HEK293T (cell line): ENCODE data around the gene AFG3L2.
"Not testable (repeated sequence)": the region's sequence is repeated elsewhere in the genome, so short reads cannot be mapped to it uniquely, and the experiment has no call there.

Experiments
- BHLHE40 ChIP-seq: fragments of 450-650 bp; IDR thresholded peaks from 2 replicates; pipeline ENCODE4 v1.6.1; 2016; ENCODE audit warnings: mild to moderate bottlenecking, moderate library complexity, borderline replicate concordance
- FOXA1 ChIP-seq: fragments of 450-650 bp; IDR thresholded peaks from 2 replicates; pipeline ENCODE4 v1.6.1; 2016; ENCODE audit warnings: mild to moderate bottlenecking
- FOXK2 ChIP-seq: fragments of 450-650 bp; IDR thresholded peaks from 2 replicates; pipeline ENCODE4 v1.6.1; 2016; ENCODE audit warnings: mild to moderate bottlenecking
- FOXM1 ChIP-seq: fragments of 450-650 bp; IDR thresholded peaks from 2 replicates; pipeline ENCODE4 v1.6.1; 2017; ENCODE audit warnings: mild to moderate bottlenecking, borderline replicate concordance
- HDGF ChIP-seq: fragments of 450-650 bp; IDR thresholded peaks from 2 replicates; pipeline ENCODE4 v1.6.1; 2017; ENCODE audit warnings: antibody characterized with exemption, borderline replicate concordance
- NFRKB ChIP-seq: fragments of 450-650 bp; IDR thresholded peaks from 2 replicates; pipeline ENCODE4 v1.6.1; 2016; ENCODE audit warnings: mild to moderate bottlenecking, moderate library complexity
- SP1 ChIP-seq: fragments of 450-650 bp; IDR thresholded peaks from 2 replicates; pipeline ENCODE4 v1.6.1; 2017
- TARDBP ChIP-seq: fragments of 450-650 bp; IDR thresholded peaks from 2 replicates; pipeline ENCODE4 v1.6.1; 2016
- ZNF384 ChIP-seq: fragments of 450-650 bp; IDR thresholded peaks from 2 replicates; pipeline ENCODE4 v1.6.1; 2016

GRCh38 chr18:12378198-12378558 is 1.2 kb upstream of the AFG3L2 start:
- not testable (repeated sequence) for TF ChIP-seq FOXA1, FOXM1, FOXK2, SP1, NFRKB, TARDBP, ZNF384, HDGF, BHLHE40
